ENCODE results near the gene GLUL.
"Not testable (repeated sequence)": the region's sequence is repeated elsewhere in the genome, so short reads cannot be mapped to it uniquely, and the experiment has no call there.

GLUL gene

DNA sequence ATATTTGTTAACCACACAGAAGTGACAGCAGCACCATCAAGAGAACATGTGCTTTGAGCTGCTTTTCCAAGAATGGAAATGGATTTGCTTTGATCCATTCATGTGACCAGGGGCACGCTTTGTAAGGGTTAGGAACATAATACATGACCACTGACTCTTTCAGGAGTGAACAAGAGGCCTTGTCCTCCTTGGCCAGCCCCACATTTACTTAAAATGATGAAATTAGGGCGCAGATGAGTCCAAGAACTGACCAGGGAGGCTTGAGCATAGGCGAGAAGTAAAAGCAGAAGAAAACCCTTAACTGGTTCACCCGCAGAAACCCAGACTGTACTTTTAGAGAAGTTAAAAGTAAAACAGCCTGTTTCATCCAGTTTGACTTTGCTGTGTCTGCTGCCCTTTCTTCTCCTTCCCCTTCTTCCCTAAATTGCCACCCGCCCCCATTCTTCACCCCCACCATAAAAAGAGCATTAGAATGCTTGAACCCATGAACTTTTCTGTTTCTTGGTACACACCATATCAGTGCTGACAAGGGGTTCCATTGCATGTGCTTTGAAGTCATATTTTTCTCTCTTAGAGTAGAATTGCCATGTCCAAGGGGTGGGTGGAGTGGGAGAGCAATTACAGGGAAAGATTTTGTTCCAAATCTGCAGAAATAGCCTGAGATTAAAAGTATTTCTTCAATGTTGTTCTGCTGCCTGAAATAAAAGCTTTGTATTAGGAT is 2.6 kb upstream of the GLUL start:
- no peak for FAIRE-seq

DNA sequence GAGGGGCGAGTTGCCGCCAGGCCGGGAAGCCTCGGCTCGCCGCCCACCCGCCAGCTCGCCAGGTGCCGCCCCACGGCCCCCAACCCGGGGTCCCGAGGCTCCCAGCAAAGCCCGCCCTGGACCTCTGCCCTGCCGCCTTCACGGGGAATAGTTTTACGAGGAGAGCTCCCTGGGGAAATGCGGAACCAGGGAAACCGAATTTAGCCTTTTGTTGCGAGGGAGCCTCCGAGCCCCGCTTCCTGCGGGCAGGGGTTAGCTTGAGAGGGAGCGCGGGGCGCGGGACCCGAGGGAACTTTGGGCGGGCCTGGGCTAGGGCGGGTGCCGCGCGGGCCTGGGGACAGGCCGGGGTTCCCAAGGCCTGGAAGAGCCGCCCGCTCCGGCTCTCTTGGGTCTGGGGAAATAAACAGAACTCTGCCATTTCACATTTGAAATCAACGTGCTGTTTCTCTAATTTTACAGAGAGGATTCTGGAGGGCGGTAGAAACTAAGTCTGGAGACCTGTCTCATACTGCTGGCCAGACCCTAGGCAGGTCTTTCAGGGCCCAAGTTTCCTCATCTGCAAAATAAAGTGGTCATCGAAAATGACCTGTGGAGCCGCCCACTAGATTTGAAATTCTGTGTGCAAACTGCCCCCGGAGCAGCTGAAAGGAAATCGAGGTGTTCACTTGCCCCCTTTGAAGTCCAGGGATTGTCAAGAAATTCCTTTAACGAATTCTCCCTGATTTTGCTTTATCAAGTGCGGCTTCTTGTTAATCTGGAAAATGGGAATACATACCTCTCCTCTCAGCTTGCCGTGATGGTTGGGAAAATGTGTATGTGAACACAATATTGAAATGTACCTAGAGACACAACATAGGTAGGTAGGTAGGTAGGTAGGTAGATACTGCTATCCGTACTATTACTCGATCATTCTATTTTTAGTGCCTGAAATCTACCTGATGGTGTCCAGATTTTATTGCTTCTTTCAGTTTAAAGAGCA is 749 bp upstream of the GLUL start:
- FAIRE-seq = no peak

DNA sequence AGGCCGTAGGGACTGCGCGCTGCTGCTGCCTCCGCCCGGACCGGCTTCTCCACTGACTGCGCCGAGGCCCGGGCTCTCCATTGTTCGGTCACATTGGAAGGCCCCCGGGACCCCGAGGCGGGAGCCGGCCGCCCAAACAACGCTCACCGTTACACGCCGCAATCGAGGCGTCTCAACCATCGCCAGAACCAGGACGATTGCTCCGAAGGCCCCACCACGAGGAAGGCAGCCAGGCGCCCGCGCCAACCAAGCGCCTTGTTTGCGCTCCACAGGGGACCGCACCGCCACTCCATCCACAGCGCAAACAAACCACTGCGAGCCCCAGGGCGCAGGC is 595 bp downstream of the GLUL start:
- no peak for FAIRE-seq

DNA sequence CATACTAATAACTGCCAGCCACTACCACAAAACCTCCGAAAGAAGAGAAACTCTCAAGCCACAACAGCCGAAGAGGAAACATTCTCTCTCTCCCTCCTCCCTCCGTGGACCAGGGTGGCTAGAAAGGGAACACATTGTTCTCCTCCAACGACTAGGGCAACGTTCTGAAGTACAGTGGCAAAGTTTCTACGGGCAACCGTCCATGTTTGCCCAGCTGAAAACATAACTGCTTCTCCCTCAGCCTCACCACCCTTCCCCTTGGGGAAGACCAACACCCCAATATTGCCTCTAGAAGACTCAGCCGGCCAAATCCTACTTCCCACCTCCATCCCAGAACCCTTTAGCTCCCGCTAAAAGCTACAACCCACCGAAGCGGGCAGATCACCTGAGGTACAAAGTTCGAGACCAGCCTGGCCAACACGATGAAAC is 2.0 kb downstream of the GLUL start:
- FAIRE-seq = no peak

DNA sequence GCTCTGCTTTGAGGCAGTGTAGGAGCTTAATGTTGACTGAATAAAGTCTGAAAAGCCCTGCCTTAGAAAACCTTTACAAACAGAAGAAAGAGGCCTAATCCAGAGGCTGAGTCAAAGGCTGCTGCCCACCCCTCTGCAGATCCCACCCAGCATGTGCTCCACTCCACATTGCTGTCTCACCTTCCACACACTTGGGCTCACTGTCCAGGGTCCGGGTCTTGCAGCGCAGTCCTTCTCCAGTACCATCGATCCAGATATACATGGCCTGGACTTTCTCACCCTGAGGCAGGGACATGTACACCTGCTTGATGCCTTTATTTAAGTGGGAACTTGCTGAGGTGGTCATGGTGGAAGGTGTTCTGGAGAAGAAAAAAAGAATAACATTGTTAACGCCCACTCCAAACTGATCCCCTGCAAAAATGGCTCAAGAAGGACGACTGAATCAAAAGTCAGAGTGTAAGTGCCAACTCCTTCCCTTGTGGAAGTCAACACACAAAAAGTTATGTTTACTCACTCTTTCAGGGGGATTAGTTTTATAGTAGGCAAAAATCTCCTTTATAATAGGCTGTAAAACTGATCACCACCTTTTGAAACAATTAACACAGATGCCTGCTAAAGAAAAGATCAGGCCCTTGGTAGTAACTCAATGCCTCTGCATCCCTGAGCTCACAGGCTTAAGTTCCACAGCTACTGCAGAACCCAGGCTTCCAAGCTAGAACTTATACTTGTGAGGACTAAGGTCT is 3.0 kb downstream of the GLUL start:
- no peak for FAIRE-seq

DNA sequence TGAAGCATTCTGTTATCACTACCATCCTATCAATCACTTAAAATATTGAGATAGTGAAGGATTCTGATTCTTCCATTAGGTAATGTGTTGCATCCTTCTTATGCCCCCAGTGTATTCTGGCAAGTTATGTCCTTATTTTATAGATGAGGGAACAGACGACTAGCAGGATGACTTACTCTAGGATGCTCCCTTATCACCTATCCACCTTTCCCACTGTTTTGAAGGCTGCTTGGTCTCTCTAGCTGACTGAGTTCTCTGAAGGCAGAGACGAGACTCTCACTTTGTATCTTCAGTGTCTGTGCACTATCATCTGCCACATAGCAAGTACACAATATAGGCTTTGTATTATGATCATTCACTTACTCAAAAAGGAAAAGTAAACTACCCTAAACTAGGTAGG is 4.0 kb downstream of the GLUL start:
- FAIRE-seq = no peak

DNA sequence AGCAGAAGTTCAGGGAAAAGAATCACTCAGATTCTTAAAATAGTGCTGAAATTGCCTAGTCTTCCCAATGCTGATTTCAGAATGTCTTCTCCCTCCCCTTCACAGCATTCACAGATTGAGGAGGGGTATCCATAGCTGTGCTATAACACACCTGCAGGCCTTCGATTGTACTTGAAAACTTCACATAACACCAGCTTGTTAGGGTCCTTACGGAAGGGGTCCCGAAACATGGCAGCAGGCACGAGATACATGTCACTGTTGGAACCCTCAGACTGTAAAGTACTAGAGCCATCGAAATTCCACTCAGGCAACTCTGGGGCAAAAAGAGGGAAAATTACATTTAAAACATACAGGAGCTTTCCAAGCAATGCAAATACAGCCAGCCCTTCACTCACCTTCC is 4.6 kb downstream of the GLUL start:
- FAIRE-seq = no peak

DNA sequence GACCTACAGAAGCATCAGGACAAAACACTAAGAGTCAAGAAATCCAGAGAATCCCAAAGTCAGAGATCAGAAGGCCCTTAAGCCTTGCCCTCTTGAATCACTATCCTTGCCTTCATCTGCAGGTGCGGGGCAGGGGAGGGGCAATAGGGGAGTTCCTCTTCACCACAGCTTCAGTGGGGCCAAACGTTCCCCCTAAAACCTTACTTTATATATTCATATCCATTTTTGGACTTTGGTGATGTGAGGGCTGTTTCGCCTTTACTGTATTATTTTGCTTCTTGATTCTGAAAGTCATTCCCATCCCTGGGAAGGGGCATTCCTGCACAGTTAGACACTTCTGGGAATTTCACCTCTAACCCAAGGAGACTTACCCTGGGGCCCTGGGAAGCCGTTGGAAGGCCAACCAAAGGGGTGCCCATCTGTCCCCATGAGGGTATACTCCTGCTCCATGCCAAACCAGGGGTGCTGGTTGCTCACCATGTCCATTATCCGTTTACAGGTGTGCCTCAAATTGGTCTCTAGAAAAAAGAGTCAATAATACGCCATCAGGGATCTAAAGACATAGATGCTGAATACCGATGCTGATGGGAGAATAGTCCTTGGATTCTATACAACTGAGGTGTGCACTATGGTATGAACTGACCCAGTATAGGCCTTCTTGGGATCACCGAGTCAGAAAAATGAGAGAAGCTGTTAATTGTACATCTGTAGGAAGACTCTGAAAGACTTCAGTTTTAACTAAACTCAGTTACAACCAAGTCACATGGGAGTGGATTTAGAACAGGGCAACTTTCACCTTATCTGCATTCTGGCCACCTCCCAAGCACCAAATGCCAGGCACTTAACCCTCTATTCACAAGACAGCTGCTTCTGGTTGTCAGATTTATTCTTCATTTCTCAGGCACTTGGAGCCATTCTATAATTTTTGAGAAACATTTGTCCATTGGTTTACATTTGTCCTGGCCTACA is 5.4 kb downstream of the GLUL start:
- no peak for FAIRE-seq

DNA sequence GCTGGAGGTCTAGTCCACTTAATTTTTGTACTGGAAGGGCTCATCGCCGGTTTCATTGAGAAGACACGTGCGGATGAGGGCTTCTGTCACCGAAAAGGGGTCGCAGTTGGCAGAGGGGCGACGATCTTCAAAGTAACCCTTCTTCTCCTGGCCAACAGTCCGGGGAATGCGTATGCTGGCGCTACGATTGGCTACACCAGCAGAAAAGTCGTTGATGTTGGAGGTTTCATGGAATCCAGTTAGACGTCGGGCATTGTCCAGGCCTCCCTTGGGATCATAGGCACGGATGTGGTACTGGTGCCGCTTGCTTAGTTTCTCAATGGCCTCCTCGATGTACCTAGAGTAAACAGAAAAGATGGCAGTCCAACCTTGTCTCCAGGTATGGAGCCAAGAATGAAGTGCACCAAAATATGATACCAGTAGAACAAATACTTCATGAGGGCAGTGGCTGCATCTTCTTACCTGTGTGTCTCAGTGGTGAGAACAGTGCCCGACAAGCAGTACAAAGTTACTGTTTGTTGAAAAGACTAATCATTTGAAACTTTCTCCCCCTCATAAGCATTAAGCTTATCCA is 7.1 kb downstream of the GLUL start:
- no peak for FAIRE-seq

DNA sequence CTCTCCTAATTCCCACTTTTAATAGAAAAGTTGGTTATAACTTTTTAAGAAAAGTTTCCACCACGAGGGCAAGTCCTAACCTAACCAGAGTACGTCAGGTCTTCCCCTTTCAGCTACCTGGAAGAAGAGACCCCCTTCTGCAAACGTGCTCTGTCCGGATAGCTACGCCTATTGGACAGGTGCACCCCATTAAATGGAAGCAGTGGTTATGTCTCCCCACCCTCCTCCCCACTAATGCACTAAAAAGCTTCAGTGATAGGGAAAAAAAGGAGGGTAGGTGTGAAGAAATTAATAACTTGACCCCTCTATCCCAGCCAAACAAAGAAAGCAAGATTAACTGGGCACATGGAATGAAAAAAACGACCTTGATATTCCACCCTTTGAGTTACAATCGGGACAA is 7.7 kb downstream of the GLUL start:
- no peak for FAIRE-seq

DNA sequence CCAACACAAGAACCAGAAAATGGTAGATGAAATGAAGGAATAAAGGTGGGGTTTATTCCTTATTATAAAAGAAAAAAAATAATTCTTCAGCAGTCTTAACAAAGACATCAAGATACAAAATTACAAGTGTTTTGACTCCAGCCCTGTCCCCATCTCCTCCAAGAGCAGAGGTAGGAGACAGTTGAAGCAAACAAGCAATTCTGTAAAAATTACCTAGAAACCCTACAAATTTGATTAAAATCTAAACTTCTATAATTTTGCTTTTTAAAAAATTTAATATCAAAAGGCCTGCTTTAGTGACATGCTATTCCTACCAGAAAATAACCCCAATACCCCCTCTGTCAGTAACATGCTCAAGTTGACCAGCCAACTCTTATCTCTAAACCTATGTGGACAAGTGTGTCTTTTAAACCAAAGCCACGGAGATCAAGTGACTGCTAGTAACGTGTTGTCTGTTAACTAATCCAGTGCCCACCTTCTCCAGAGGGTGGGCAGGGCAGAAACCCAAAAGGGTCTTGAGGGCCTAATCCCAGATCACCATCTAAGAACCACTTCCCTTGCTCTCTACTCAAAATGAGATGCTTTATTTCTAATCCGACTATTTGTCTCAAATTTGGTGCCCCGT is 8.4 kb downstream of the GLUL start:
- FAIRE-seq = no peak

DNA sequence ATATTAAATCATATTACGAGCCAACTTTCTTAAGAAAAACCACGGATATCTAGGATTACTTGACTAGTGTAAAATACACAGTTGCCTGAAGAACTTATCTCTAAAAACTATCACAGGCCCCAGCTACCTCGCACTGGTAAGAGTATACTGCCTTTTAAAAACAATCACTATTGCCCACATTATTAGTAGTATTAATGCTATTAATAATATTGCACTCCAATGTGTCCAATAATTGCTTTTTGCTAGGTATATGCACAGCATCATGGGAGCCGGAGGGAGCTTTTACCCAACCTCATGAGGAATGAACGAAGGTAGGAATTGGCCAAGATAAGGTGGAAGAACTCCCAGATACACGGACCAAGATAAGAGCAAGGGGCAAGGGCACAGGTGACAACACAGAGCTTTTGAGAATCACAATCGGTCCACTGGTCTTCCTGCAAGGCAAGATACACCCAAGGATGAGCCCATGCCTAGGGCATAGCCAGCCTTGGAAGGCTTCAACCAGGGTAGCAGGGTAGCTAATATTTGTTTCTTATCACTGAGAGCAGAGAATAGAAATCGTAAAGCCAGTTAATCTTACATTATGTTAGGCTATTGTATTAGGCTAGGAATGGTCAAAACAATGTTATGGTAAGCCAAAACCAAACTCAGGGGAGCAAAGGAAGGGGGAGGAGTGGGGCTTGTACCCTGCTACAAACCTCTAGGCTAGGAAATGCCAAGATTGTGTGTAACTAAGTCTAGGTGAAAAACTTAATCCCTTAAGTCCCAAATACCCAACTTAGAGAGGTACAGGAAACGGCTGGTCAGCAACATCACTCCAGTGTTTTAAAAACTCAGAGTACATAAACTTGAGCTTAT is 9.4 kb downstream of the GLUL start:
- FAIRE-seq = no peak

DNA sequence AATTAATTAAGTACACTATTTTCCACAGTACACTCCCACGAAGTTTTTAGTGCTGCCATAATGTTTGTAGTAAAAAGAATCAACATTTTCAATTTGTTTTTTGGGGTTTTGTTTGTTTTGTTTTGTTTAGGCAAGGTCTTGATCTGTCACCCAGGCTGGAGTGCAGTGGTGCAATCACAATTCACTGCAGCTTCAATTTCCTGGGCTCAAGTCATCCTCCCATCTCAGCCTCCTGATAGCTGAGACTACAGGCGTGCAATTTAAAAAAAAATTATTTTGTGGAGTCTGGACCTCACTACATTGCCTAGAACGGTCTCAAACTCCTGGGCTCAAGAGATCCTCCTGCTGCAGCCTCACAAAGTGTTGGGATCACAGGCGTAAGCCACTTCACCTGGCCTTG is 11.4 kb downstream of the GLUL start:
- no peak for FAIRE-seq

DNA sequence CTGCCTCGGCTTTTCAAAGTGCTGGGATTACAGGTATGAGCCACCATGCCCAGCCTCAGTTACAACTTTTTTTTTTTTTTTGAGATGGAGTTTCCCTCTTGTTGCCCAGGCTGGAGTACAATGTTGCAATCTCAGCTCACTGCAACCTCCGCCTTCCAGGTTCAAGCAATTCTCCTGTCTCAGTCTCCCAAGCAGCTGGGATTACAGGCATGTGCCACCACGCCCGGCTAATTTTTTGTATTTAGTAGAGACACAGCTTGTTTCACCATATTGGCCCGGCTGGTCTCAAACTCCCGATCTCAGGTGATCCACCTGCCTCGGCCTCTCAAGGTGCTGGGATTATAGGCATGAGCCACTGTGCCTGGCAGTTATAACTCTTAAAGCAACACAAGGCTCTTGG is 11.8 kb downstream of the GLUL start:
- FAIRE-seq = not testable (repeated sequence)

DNA sequence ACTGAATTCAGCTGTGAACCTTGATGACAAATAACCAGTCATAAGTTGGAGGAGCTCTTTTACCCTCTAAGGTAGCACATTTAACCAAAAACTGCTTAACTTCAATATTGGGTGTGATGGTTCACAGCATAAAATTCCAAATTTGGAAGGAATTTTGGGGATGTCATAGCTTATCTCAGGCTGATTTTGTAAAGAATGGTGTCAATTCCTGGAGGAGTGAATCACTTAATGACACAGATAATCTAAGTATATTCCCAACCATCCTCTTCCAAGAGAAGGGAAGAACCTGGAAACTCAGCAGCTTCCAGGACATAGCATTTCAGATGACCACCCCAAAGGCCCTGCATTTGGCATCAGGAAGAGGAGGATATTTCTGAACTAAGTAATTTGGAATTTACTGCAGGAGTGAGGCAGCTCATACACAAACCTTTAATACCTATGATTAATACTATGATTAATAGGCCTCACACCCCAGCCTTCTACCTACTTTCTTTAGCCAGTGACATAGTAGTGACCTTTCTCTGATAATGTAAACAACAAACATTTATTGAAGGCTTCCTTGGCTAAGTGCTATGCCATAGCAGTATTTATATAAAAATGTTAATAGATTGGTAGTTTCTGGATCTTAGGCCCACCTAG is 14.5 kb downstream of the GLUL start:
- no peak for FAIRE-seq

DNA sequence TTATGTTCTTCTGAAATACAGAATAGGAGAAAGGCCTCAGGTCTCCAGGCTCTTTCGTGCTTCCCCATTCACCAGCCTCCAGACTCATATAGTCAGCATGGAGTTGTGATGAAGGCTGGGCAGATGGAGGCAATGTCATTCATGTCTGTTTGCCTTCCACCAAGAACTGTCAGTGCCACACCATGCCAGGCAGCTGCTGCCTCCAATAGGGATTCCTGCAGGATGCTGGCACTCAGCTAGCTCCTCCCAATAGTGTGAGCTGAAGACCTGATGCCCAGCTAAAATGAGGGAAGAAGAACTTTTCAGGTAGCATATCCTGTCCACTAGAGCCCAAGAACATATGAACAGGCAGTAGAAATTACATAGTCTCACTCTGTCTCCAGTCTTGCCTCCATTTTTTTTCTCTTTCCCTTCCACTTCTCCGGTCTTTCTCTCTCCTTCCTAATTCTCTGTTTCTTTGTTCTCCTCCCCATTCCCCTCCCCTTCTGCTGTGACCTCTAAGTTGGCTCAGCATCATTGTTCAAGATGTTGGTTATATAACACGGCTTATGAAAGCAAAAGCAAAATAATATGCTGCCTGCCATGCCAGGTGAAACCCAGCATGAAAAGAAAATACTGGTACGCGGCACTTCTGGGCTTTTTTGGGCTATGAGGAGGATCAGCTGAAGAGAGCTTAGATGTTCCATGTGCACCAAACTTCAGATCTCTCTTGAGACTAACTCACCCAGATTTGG is 17.3 kb downstream of the GLUL start:
- FAIRE-seq = no peak

DNA sequence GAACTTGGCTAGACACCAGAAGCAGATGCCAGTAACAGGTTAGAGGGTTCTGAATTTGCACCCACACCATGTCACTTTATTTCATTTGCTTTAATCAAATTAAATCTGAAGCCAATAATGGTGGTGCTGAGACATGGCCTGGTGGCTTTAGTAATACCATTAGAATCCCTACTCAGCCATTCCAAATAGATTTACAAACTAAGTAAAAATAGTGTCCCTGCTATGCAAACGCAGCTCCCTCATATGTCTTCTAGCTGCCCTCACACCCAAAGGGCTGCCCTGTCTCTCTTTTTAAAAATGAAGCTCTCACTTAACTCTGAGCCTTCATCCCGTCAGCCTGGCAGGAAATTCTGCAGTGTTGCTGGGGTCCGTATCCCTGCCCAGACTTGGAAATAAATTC is 21.1 kb downstream of the GLUL start:
- no peak for FAIRE-seq

DNA sequence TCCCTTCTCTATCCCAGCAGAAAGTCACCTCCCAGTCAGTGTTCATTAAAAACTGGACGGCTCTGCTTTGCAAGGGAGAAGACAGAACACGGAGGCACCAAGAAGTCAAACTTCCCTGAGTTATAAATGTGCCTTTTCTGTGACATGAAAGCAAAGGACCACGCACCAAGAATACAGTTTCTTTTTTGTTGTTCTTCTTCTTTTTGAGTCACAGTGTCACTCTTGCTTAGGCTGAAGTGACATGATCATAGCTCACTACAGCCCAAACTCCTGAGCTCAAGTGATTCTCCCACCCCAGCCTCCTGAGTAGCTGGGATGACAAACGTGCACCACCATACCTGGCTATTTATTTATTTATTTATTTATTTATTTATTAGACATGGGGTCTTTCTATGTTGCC is 22.7 kb downstream of the GLUL start:
- no peak for FAIRE-seq

DNA sequence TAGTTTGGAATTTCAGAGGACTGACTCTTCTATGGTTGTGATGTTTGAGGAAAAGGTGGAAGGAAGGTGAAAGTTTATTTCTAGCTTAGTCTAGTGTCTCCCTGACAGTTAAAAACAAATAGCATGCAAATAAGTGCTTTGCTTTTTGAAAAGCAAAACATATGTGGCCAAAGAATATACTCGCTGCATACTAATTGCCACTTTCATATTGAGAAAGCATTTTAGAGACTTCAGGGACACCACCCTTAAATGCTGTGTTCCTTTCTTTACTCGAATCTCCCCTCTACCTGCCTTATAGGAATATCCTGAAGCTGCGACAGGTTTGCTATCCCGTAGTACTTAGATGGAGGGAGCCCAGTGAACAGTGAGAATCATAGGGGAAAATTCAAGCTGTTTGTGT is 23.2 kb downstream of the GLUL start:
- FAIRE-seq = no peak

Measured in endometrium (tissue), 2 donors.